ENCODE results near the gene SETD5.
"Not testable (repeated sequence)": the region's sequence is repeated elsewhere in the genome, so short reads cannot be mapped to it uniquely, and the experiment has no call there.

The SETD5 gene

DNA sequence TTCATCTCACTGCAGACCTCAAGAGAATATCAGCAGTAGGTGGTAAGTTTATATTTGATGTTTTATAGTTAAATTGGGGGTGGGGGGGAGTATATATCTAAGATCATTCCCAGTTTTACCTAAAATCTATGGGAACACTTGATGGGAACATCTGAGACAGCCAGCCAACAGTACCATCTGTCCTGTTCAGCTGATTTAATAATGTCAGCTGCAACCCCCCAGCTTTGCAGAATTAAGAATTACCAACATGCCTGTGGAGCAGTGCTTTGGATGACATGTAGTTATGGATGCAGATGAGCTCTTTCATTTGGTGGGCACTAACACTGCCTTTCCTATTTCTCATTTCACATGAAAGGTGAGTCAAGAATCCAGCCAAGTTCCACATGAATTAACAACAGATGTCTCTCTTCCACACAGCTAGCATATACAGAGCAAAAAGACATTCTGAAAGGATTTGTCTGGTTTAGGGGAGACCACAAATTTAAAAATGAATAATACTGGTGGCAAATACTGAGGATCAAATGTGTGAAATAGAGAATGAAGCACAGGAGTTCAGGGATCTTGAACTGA is 76.2 kb downstream of the SETD5 start:
- H3K4me3 ChIP-seq (ENCODE audit: low read depth, low read length): no peak overlapping the region
- H3K9ac ChIP-seq (ENCODE audit: low read depth, low read length): no peak overlapping the region
- H3K36me3 ChIP-seq (ENCODE audit: control insufficient read depth, insufficient read depth, low read length): peaks cover 98% of the 10 kb centered on the region
- no peaks in the 10 kb centered on the region for H3K27me3 ChIP-seq (ENCODE audit: control insufficient read depth, insufficient read depth, low read length)
- no peaks in the 10 kb centered on the region for H3K9me3 ChIP-seq (ENCODE audit: control insufficient read depth, insufficient read depth, low read length)
- H3K4me1 ChIP-seq (ENCODE audit: control insufficient read depth, insufficient read depth, low read length): no peaks in the 10 kb centered on the region
- H3K27ac ChIP-seq (ENCODE audit: low read depth, low read length): no peak overlapping the region

GRCh38 chr3:9474482-9474881 is 77.1 kb downstream of the SETD5 start:
- no peaks in the 10 kb centered on the region for H3K27me3 ChIP-seq (ENCODE audit: control insufficient read depth, insufficient read depth, low read length)

GRCh38 chr3:9476935-9477334 is 79.5 kb downstream of the SETD5 start:
- H3K4me3 ChIP-seq (ENCODE audit: low read depth, low read length): no peak overlapping the region
- peaks cover 89% of the 10 kb centered on the region for H3K36me3 ChIP-seq (ENCODE audit: control insufficient read depth, insufficient read depth, low read length)
- no peaks in the 10 kb centered on the region for H3K9me3 ChIP-seq (ENCODE audit: control insufficient read depth, insufficient read depth, low read length)
- H3K4me1 ChIP-seq (ENCODE audit: control insufficient read depth, insufficient read depth, low read length): no peaks in the 10 kb centered on the region
- no peak overlapping the region for H3K27ac ChIP-seq (ENCODE audit: low read depth, low read length)
- no peaks in the 10 kb centered on the region for H3K27me3 ChIP-seq (ENCODE audit: control insufficient read depth, insufficient read depth, low read length)
- H3K9ac ChIP-seq (ENCODE audit: low read depth, low read length): no peak overlapping the region

More at GRCh38 chr3:9474482-9474881, 77.1 kb downstream of the SETD5 start:
- Histone ChIP-seq H3K27ac (ENCODE audit: low read depth, low read length) (no peak overlapping the region), H3K4me1 (ENCODE audit: control insufficient read depth, insufficient read depth, low read length) (no peaks in the 10 kb centered on the region), H3K9me3 (ENCODE audit: control insufficient read depth, insufficient read depth, low read length) (no peaks in the 10 kb centered on the region), H3K4me3 (ENCODE audit: low read depth, low read length) (no peak overlapping the region), H3K9ac (ENCODE audit: low read depth, low read length) (no peak overlapping the region), H3K36me3 (ENCODE audit: control insufficient read depth, insufficient read depth, low read length) (peaks cover 98% of the 10 kb centered on the region)

DNA sequence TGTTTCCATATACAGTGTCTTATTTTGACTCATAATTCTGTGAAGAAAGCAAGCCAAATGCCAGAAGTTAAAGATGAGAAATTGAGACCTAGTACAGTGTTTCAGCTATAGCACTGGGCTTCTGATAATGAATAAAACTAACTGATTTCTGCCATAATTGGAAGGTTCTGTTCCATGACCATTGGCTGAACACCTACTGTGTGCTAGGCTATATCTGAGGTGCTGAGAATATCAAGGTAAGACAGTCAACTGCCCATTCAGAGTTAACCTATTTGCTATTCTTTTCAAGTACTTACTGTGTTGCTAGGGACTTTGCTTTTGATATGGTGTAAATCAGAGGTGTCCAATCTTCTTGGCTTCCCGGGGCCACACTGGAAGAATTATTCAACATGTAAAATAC is 82.8 kb downstream of the SETD5 start:
- Histone ChIP-seq H3K36me3 (ENCODE audit: control insufficient read depth, insufficient read depth, low read length) (peaks cover 55% of the 10 kb centered on the region), H3K27ac (ENCODE audit: low read depth, low read length) (no peak overlapping the region), H3K4me1 (ENCODE audit: control insufficient read depth, insufficient read depth, low read length) (no peaks in the 10 kb centered on the region), H3K9me3 (ENCODE audit: control insufficient read depth, insufficient read depth, low read length) (no peaks in the 10 kb centered on the region), H3K27me3 (ENCODE audit: control insufficient read depth, insufficient read depth, low read length) (no peaks in the 10 kb centered on the region), H3K9ac (ENCODE audit: low read depth, low read length) (no peak overlapping the region), H3K4me3 (ENCODE audit: low read depth, low read length) (no peak overlapping the region)

GRCh38 chr3:9485248-9485647 is 87.8 kb downstream of the SETD5 start:
- Histone ChIP-seq H3K4me1 (ENCODE audit: control insufficient read depth, insufficient read depth, low read length) (no peaks in the 10 kb centered on the region), H3K9ac (ENCODE audit: low read depth, low read length) (no peak overlapping the region), H3K27ac (ENCODE audit: low read depth, low read length) (no peak overlapping the region), H3K4me3 (ENCODE audit: low read depth, low read length) (no peak overlapping the region), H3K36me3 (ENCODE audit: control insufficient read depth, insufficient read depth, low read length) (peaks cover 10% of the 10 kb centered on the region), H3K9me3 (ENCODE audit: control insufficient read depth, insufficient read depth, low read length) (no peaks in the 10 kb centered on the region), H3K27me3 (ENCODE audit: control insufficient read depth, insufficient read depth, low read length) (no peaks in the 10 kb centered on the region)

DNA sequence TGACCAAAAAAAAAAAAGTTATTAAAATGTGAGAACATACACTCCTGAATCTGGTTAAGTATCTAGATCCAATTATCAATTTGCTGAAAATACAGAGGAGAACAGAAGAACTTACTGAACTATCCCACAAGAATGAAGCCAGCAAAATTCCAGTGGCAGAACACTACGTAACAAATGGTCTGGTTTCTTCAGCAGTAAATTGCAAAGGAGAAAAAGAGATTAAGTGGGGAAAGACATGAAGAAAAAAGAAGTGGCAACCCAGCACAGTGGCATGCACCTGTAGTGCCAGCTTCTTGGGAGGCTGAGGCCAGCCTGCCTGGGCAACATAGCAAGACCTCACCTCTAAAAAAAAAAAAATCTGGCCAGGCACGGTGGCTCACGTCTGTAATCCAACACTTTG is 94.1 kb downstream of the SETD5 start:
- Histone ChIP-seq H3K9ac (ENCODE audit: low read depth, low read length) (no peak overlapping the region), H3K27me3 (ENCODE audit: control insufficient read depth, insufficient read depth, low read length) (peaks cover 38% of the 10 kb centered on the region), H3K4me3 (ENCODE audit: low read depth, low read length) (no peak overlapping the region), H3K4me1 (ENCODE audit: control insufficient read depth, insufficient read depth, low read length) (no peaks in the 10 kb centered on the region), H3K36me3 (ENCODE audit: control insufficient read depth, insufficient read depth, low read length) (no peaks in the 10 kb centered on the region), H3K27ac (ENCODE audit: low read depth, low read length) (no peak overlapping the region), H3K9me3 (ENCODE audit: control insufficient read depth, insufficient read depth, low read length) (no peaks in the 10 kb centered on the region)

DNA sequence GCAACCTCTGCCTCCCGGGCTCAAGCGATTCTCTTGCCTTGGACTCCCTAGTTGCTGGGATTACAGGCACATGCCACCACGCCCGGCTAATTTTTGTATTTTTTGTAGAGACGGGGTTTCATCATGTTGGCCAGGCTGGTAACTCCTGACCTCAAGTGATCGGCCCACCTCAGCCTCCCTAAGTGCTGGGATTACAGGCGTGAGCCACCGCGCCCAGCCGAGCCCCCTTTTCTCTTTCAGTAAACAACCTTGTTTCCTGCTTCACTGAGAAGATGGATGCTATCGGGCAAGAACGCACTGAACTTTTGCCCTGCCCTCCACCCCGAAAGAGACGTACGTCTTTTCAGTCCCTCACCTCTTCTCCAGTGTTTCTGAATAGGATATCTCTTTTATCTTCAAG is 96.6 kb downstream of the SETD5 start:
- H3K9me3 ChIP-seq (ENCODE audit: control insufficient read depth, insufficient read depth, low read length); H3K27ac ChIP-seq (ENCODE audit: low read depth, low read length); H3K9ac ChIP-seq (ENCODE audit: low read depth, low read length); H3K36me3 ChIP-seq (ENCODE audit: control insufficient read depth, insufficient read depth, low read length); H3K4me3 ChIP-seq (ENCODE audit: low read depth, low read length); H3K4me1 ChIP-seq (ENCODE audit: control insufficient read depth, insufficient read depth, low read length): not testable (repeated sequence)
- peaks cover 55% of the 10 kb centered on the region for H3K27me3 ChIP-seq (ENCODE audit: control insufficient read depth, insufficient read depth, low read length)

DNA sequence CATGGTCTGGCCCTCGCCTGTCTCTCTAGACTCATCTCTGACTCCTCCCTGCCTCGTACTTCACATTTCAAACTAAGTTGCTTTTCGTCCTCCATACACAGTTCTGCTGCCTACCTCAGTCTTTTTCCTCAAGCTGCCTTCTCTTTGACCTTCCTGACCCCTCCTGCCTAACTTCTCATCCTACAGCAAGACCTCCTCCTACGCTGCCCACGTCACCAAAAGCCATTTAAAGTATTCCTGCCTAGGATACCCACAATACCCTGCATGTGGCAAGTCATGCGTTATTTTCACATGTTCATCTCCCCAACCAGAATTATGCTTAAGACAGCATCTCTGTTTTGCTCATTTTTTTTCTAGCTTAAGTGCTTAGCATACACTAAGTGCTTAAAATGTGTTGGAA is 99.5 kb downstream of the SETD5 start:
- H3K4me3 ChIP-seq (ENCODE audit: low read depth, low read length): no peak overlapping the region
- peaks cover 6% of the 10 kb centered on the region; the same call in 1 of the 2 replicates for H3K4me1 ChIP-seq (ENCODE audit: control insufficient read depth, insufficient read depth, low read length)
- H3K9me3 ChIP-seq (ENCODE audit: control insufficient read depth, insufficient read depth, low read length): no peaks in the 10 kb centered on the region
- no peaks in the 10 kb centered on the region for H3K36me3 ChIP-seq (ENCODE audit: control insufficient read depth, insufficient read depth, low read length)
- H3K27ac ChIP-seq (ENCODE audit: low read depth, low read length): no peak overlapping the region
- peaks cover 58% of the 10 kb centered on the region for H3K27me3 ChIP-seq (ENCODE audit: control insufficient read depth, insufficient read depth, low read length)
- H3K9ac ChIP-seq (ENCODE audit: low read depth, low read length): no peak overlapping the region

- H3K27me3 ChIP-seq (ENCODE audit: control insufficient read depth, insufficient read depth, low read length): peaks cover 48% of the 10 kb centered on the region
- H3K4me1 ChIP-seq (ENCODE audit: control insufficient read depth, insufficient read depth, low read length): peaks cover 6% of the 10 kb centered on the region; the same call in 1 of the 2 replicates
- H3K9me3 ChIP-seq (ENCODE audit: control insufficient read depth, insufficient read depth, low read length): no peaks in the 10 kb centered on the region
- no peak overlapping the region for H3K4me3 ChIP-seq (ENCODE audit: low read depth, low read length)
- no peaks in the 10 kb centered on the region for H3K36me3 ChIP-seq (ENCODE audit: control insufficient read depth, insufficient read depth, low read length)
- H3K9ac ChIP-seq (ENCODE audit: low read depth, low read length): no peak overlapping the region
- no peak overlapping the region for H3K27ac ChIP-seq (ENCODE audit: low read depth, low read length)
Observed at GRCh38 chr3:9497821-9498565, 100.6 kb downstream of the SETD5 start.

- H3K27me3 ChIP-seq (ENCODE audit: control insufficient read depth, insufficient read depth, low read length): peaks cover 41% of the 10 kb centered on the region
- H3K4me1 ChIP-seq (ENCODE audit: control insufficient read depth, insufficient read depth, low read length): peaks cover 6% of the 10 kb centered on the region; the same call in 1 of the 2 replicates
- H3K9me3 ChIP-seq (ENCODE audit: control insufficient read depth, insufficient read depth, low read length): no peaks in the 10 kb centered on the region
- no peak overlapping the region for H3K27ac ChIP-seq (ENCODE audit: low read depth, low read length)
- H3K36me3 ChIP-seq (ENCODE audit: control insufficient read depth, insufficient read depth, low read length): no peaks in the 10 kb centered on the region
- no peak overlapping the region for H3K4me3 ChIP-seq (ENCODE audit: low read depth, low read length)
- no peak overlapping the region for H3K9ac ChIP-seq (ENCODE audit: low read depth, low read length)
Observed at GRCh38 chr3:9498781-9499180, 101.4 kb downstream of the SETD5 start.

- Histone ChIP-seq H3K9me3 (ENCODE audit: control insufficient read depth, insufficient read depth, low read length) (no peaks in the 10 kb centered on the region), H3K36me3 (ENCODE audit: control insufficient read depth, insufficient read depth, low read length) (no peaks in the 10 kb centered on the region), H3K27ac (ENCODE audit: low read depth, low read length) (no peak overlapping the region), H3K27me3 (ENCODE audit: control insufficient read depth, insufficient read depth, low read length) (peaks cover 36% of the 10 kb centered on the region), H3K9ac (ENCODE audit: low read depth, low read length) (no peak overlapping the region), H3K4me1 (ENCODE audit: control insufficient read depth, insufficient read depth, low read length) (peaks cover 6% of the 10 kb centered on the region; the same call in 1 of the 2 replicates), H3K4me3 (ENCODE audit: low read depth, low read length) (peak overlapping the region; percentile 85)
Observed at GRCh38 chr3:9499455-9500107, 102.2 kb downstream of the SETD5 start.

All from HUES48 (cell line).